Measurements from ENCODE around the gene AREG. TPM values are rescaled to one million over a fixed set of nuclear protein-coding genes. Genes with fewer than 3 reads are reported as not detected.

The AREG gene
- total RNA-seq, 1 donor from 2014 or later, result 14.6 TPM

GRCh38 chr4:74414149-74414809 lies 30.7 kb upstream of the AREG start:
- DNase-seq (no peak), ATAC-seq (no peak)
- Histone ChIP-seq H3K27ac (no peak overlapping the region), H3K27me3 (no peaks in the 10 kb centered on the region), H3K9me3 (no peaks in the 10 kb centered on the region), H3K4me1 (no peaks in the 10 kb centered on the region), H3K36me3 (no peaks in the 10 kb centered on the region), H3K4me3 (no peak overlapping the region)
- intact Hi-C loops (cut with DNase I), result no loop called here
- TF ChIP-seq CTCF (IDR thresholded peaks at IDR 0.05), result no peak

- Histone ChIP-seq H3K9me3 (no peaks in the 10 kb centered on the region), H3K27ac (no peak overlapping the region), H3K27me3 (no peaks in the 10 kb centered on the region), H3K4me1 (no peaks in the 10 kb centered on the region), H3K36me3 (no peaks in the 10 kb centered on the region), H3K4me3 (no peak overlapping the region)
- no peak for ATAC-seq
- no peak for TF ChIP-seq CTCF (IDR thresholded peaks at IDR 0.05)
- intact Hi-C loops (cut with DNase I), result no loop called here
- DNase-seq, result no peak
Observed at GRCh38 chr4:74415602-74416300, 29.2 kb upstream of the AREG start.

DNA sequence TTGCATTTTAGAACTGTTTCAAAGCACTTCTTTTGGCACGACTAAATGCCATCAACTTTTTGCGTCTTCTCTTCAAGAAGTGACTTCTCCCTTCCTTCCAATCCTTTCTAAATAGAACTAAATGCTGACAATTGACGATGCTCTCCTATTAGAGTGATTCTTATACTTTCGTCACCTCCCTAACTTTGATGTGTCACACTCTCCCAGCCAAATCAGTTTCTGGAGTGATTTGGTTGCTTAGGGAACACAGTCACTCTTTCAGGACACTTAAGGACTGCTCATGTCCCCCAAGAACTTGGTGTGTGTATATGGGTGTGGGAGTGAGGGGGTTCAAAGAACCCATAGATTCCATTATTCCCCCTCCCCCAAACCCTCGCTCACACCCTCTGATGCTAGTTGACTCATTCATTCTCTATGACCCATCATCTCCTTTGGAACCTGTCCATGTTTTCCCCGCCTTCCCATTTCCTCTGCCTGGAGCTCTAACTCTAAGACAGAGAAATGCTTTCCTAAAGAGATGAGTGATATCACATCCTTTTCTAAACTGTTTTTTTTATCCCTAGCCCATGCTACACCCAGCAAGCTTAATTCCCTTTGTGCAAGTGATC lies 26.8 kb upstream of the AREG start:
- Histone ChIP-seq H3K36me3 (no peaks in the 10 kb centered on the region), H3K4me1 (no peaks in the 10 kb centered on the region), H3K27me3 (no peaks in the 10 kb centered on the region), H3K27ac (no peak overlapping the region), H3K9me3 (no peaks in the 10 kb centered on the region), H3K4me3 (no peak overlapping the region)
- intact Hi-C loops (cut with DNase I), result no loop called here
- TF ChIP-seq CTCF (IDR thresholded peaks at IDR 0.05), result no peak
- ATAC-seq (no peak), DNase-seq (no peak)

DNA sequence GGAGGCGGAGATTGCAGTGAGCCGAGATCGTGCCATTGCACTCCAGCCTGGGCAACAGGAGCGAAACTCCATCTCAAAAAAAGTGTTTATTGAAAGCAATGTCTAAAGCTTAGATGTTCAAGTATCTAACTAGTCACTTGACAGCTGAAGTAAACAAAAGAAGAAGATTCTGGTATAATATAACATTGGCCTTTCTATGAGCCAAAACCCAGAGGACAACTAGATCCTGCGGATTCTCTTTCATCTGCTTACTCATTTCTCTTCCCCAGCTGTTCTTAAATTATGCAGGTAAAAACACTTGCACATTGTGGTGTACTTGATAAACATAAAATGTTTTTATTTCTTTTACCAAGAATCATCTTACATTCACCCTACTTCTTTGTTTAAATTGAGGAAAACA lies 24.1 kb upstream of the AREG start:
- Histone ChIP-seq H3K36me3 (no peaks in the 10 kb centered on the region), H3K4me3 (no peak overlapping the region), H3K27ac (no peak overlapping the region), H3K27me3 (no peaks in the 10 kb centered on the region), H3K9me3 (no peaks in the 10 kb centered on the region), H3K4me1 (no peaks in the 10 kb centered on the region)
- no peak for TF ChIP-seq CTCF (IDR thresholded peaks at IDR 0.05)
- intact Hi-C loops (cut with DNase I), result no loop called here
- DNase-seq (no peak), ATAC-seq (no peak)

DNA sequence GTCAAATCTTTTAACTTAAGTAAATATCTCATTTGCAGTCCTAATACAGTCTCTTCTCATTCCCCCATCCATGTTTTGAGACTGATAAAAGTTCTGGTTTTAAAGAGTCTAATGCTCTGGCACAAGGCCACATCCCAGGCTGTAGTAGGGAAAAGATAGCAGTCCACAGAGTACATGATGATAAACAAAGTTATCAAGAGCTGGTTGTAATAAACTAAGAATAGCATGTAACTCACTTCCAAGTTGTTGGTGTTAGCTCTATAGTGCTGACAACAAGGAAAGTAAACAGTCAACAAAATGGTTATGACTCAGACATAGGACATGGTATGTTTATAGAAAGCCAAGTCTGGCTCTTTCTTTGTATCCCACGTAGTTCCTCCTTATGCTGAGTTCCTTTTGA lies 21.8 kb upstream of the AREG start:
- TF ChIP-seq CTCF (IDR thresholded peaks at IDR 0.05), result no peak
- intact Hi-C loops (cut with DNase I), result no loop called here
- peak; percentile 20 for ATAC-seq
- Histone ChIP-seq H3K36me3 (no peaks in the 10 kb centered on the region), H3K4me3 (no peak overlapping the region), H3K9me3 (no peaks in the 10 kb centered on the region), H3K27ac (no peak overlapping the region), H3K27me3 (no peaks in the 10 kb centered on the region), H3K4me1 (no peaks in the 10 kb centered on the region)
- DNase-seq, result no peak
